ENCODE data around the gene KRT37. TPM values are rescaled to one million over a fixed set of nuclear protein-coding genes. Genes with fewer than 3 reads are reported as not detected.

The KRT37 gene
- total RNA-seq, 1 experiment from 2014 or later = not detected

- Histone ChIP-seq H4K5ac (ENCODE audit: insufficient read length, low read depth, low read length) (no peak overlapping the region), H2AFZ (ENCODE audit: low read length) (no peak overlapping the region), H3K14ac (ENCODE audit: insufficient read depth, low read length) (no peak overlapping the region), H3K9ac (ENCODE audit: extremely low read depth, insufficient read length, low read length) (no peak overlapping the region), H3K4me1 (ENCODE audit: insufficient read depth, low read length) (peaks cover 4% of the 10 kb centered on the region), H2BK5ac (ENCODE audit: insufficient read length, low read length) (no peak overlapping the region), H3K23ac (ENCODE audit: insufficient read length, low read depth, low read length) (no peak overlapping the region), H3K18ac (ENCODE audit: insufficient read length, low read depth, low read length) (no peak overlapping the region), H3K9me3 (ENCODE audit: control insufficient read depth, low read depth, low read length) (no peaks in the 10 kb centered on the region), H2BK12ac (ENCODE audit: insufficient read length, low read depth, low read length) (no peak overlapping the region), H2BK20ac (ENCODE audit: low read depth, low read length, poor library complexity, severe bottlenecking) (no peak overlapping the region), H4K8ac (replicated peaks; ENCODE audit: insufficient read length, low read depth, low read length) (no peak overlapping the region), H4K20me1 (ENCODE audit: control insufficient read depth, insufficient read depth, insufficient read length) (no peaks in the 10 kb centered on the region), H3K56ac (ENCODE audit: insufficient read length, low read depth, low read length) (no peak overlapping the region), H2BK15ac (ENCODE audit: low read depth, low read length) (no peak overlapping the region), H3K4ac (ENCODE audit: low read depth, low read length) (no peak overlapping the region), H2AK5ac (ENCODE audit: insufficient read length, low read length) (no peak overlapping the region), H4K91ac (ENCODE audit: insufficient read length, low read depth, low read length) (no peak overlapping the region), H3K4me2 (ENCODE audit: insufficient read depth, insufficient read length, low read length) (no peak overlapping the region), H3K27ac (ENCODE audit: insufficient read length, low read depth, low read length) (no peak overlapping the region), H3K23me2 (ENCODE audit: insufficient read length, low read depth, low read length, poor library complexity, severe bottlenecking) (no peaks in the 10 kb centered on the region), H3K79me1 (ENCODE audit: insufficient read depth, low read depth, low read length, poor library complexity, severe bottlenecking) (no peaks in the 10 kb centered on the region), H3T11ph (ENCODE audit: low read length) (no peak overlapping the region), H3K27me3 (ENCODE audit: insufficient read depth, low read length) (no peaks in the 10 kb centered on the region), H2BK120ac (ENCODE audit: low read depth, low read length, poor library complexity, severe bottlenecking) (no peak overlapping the region), H3K79me2 (ENCODE audit: insufficient read depth, low read length) (no peaks in the 10 kb centered on the region)
- H3K27me3 Mint-ChIP-seq (ENCODE audit: low read depth) = peaks cover 1% of the 10 kb centered on the region; the same call in 1 of the 2 replicates
- H3K9me3 Mint-ChIP-seq = no peaks in the 10 kb centered on the region
- no peak for DNase-seq
- peaks cover 28 to 30% of the 10 kb centered on the region in 2 experiments for H3K4me1 Mint-ChIP-seq
- TF ChIP-seq, protein P1, sequence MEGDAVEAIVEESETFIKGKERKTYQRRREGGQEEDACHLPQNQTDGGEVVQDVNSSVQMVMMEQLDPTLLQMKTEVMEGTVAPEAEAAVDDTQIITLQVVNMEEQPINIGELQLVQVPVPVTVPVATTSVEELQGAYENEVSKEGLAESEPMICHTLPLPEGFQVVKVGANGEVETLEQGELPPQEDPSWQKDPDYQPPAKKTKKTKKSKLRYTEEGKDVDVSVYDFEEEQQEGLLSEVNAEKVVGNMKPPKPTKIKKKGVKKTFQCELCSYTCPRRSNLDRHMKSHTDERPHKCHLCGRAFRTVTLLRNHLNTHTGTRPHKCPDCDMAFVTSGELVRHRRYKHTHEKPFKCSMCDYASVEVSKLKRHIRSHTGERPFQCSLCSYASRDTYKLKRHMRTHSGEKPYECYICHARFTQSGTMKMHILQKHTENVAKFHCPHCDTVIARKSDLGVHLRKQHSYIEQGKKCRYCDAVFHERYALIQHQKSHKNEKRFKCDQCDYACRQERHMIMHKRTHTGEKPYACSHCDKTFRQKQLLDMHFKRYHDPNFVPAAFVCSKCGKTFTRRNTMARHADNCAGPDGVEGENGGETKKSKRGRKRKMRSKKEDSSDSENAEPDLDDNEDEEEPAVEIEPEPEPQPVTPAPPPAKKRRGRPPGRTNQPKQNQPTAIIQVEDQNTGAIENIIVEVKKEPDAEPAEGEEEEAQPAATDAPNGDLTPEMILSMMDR (conservative IDR thresholded peaks at IDR 0.05) = no peak
- no CpG with 5 or more reads among the region's 20 CpGs for WGBS (ENCODE audit: extremely low coverage, insufficient read length, low lambda C conversion rate)
- no peak overlapping the region for H3K4me3 Mint-ChIP-seq
- no peaks in the 10 kb centered on the region for H3K36me3 Mint-ChIP-seq (ENCODE audit: insufficient read depth in 1 of 3, low read depth in 3 of 3)
- H3K27ac Mint-ChIP-seq = no peak overlapping the region
Measured at GRCh38 chr17:41411072-41411840, 13.1 kb downstream of the KRT37 start.
